NCI-H446 treated with DMSO at 0.1 percent for 48 hours (cell line): ENCODE results near the gene CCDC171.
A peak's percentile ranks its signal among the peaks of the same experiment; 100 is the strongest.
"Not testable (repeated sequence)": the region's sequence is repeated elsewhere in the genome, so short reads cannot be mapped to it uniquely, and the experiment has no call there.

Source experiments
- DNase-seq: peaks from one replicate; lab custom pipeline; 2025; lab: John Stamatoyannopoulos, UW

The CCDC171 gene

GRCh38 chr9:15570769-15571168, 17.9 kb downstream of the CCDC171 start:
- no peak for DNase-seq

- DNase-seq = no peak
Measured at GRCh38 chr9:15572200-15572770, 19.4 kb downstream of the CCDC171 start.

GRCh38 chr9:15576350-15577050, 23.7 kb downstream of the CCDC171 start:
- DNase-seq = no peak

- no peak for DNase-seq
Measured at GRCh38 chr9:15578714-15579113, 25.9 kb downstream of the CCDC171 start.

GRCh38 chr9:15584379-15584778, 31.5 kb downstream of the CCDC171 start:
- DNase-seq = no peak

- DNase-seq = no peak
Measured at GRCh38 chr9:15592317-15592716, 39.5 kb downstream of the CCDC171 start.

GRCh38 chr9:15592940-15593339, 40.1 kb downstream of the CCDC171 start:
- DNase-seq = not testable (repeated sequence)

GRCh38 chr9:15600666-15601330, 48.0 kb downstream of the CCDC171 start:
- not testable (repeated sequence) for DNase-seq

GRCh38 chr9:15606643-15607472, 54.0 kb downstream of the CCDC171 start:
- DNase-seq = peak; percentile 48

- no peak for DNase-seq
Measured at GRCh38 chr9:15612962-15613361, 60.1 kb downstream of the CCDC171 start.

GRCh38 chr9:15617782-15618181, 64.9 kb downstream of the CCDC171 start:
- DNase-seq = no peak

- DNase-seq = no peak
Measured at GRCh38 chr9:15618540-15619331, 65.9 kb downstream of the CCDC171 start.

- DNase-seq = peak; percentile 1
Measured at GRCh38 chr9:15622318-15622971, 69.6 kb downstream of the CCDC171 start.

GRCh38 chr9:15635752-15636151, 82.9 kb downstream of the CCDC171 start:
- no peak for DNase-seq

- no peak for DNase-seq
Measured at GRCh38 chr9:15640121-15640520, 87.3 kb downstream of the CCDC171 start.

- no peak for DNase-seq
Measured at GRCh38 chr9:15641291-15641690, 88.4 kb downstream of the CCDC171 start.

- peak; percentile 50 for DNase-seq
Measured at GRCh38 chr9:15642369-15642962, 89.6 kb downstream of the CCDC171 start.

- DNase-seq = no peak
Measured at GRCh38 chr9:15670246-15670645, 117.4 kb downstream of the CCDC171 start.

GRCh38 chr9:15670894-15671293, 118.1 kb downstream of the CCDC171 start:
- no peak for DNase-seq

- no peak for DNase-seq
Measured at GRCh38 chr9:15693701-15694100, 140.9 kb downstream of the CCDC171 start.

- DNase-seq = peak; percentile 68
Measured at GRCh38 chr9:15696979-15697378, 144.1 kb downstream of the CCDC171 start.
